ENCODE results near the gene UBR4. TPM values are rescaled to one million over a fixed set of nuclear protein-coding genes. Genes with fewer than 3 reads are reported as not detected.
"Not testable (repeated sequence)": the region's sequence is repeated elsewhere in the genome, so short reads cannot be mapped to it uniquely, and the experiment has no call there.

UBR4 gene
- total and polyA plus RNA-seq, 7 donors: 32.4 to 215 (median 73.5) TPM

- Histone ChIP-seq H3K27me3 (no peaks in the 10 kb centered on the region), H3K27ac (peak overlapping the region in 1 of 4 donors; percentile 13), H3K4me3 (no peak overlapping the region), H3K4me1 (peaks cover 0 to 5% (median 2%) of the 10 kb centered on the region in 4 donors), H3K9me3 (no peaks in the 10 kb centered on the region), H3K36me3 (peaks cover 33 to 98% (median 61%) of the 10 kb centered on the region in 4 donors)
- no peak for TF ChIP-seq POLR2AphosphoS5 (IDR thresholded peaks at IDR 0.05)
- no peak for TF ChIP-seq POLR2A (IDR thresholded peaks at IDR 0.05)
- no peak for TF ChIP-seq EP300 (IDR thresholded peaks at IDR 0.05)
- TF ChIP-seq, protein P1, sequence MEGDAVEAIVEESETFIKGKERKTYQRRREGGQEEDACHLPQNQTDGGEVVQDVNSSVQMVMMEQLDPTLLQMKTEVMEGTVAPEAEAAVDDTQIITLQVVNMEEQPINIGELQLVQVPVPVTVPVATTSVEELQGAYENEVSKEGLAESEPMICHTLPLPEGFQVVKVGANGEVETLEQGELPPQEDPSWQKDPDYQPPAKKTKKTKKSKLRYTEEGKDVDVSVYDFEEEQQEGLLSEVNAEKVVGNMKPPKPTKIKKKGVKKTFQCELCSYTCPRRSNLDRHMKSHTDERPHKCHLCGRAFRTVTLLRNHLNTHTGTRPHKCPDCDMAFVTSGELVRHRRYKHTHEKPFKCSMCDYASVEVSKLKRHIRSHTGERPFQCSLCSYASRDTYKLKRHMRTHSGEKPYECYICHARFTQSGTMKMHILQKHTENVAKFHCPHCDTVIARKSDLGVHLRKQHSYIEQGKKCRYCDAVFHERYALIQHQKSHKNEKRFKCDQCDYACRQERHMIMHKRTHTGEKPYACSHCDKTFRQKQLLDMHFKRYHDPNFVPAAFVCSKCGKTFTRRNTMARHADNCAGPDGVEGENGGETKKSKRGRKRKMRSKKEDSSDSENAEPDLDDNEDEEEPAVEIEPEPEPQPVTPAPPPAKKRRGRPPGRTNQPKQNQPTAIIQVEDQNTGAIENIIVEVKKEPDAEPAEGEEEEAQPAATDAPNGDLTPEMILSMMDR (IDR thresholded peaks at IDR 0.05): no peak
- no peak for DNase-seq
- whole genome bisulfite sequencing, 2 donors: 80 to 89% methylated on average over 7 of the region's 7 CpGs
- intact Hi-C loops (cut with DNase I): loop anchor here (5.0 to 10.0 kb wide), 2 partner anchors 83 to 335 kb away; partner anchors contain the start of gene ALDH4A1
Measured at GRCh38 chr1:19239876-19240275, 29.8 kb upstream of the UBR4 start.

- H3K27me3 ChIP-seq: no peaks in the 10 kb centered on the region
- H3K4me3 ChIP-seq: no peak overlapping the region
- H3K36me3 ChIP-seq: peaks cover 9 to 91% (median 39%) of the 10 kb centered on the region in 4 donors
- H3K4me1 ChIP-seq: peaks cover 0 to 39% (median 37%) of the 10 kb centered on the region in 4 donors
- H3K9me3 ChIP-seq: no peaks in the 10 kb centered on the region
- TF ChIP-seq POLR2A (IDR thresholded peaks at IDR 0.05) (no peak), EP300 (IDR thresholded peaks at IDR 0.05) (no peak), POLR2AphosphoS5 (IDR thresholded peaks at IDR 0.05) (no peak)
- TF ChIP-seq, protein P1 (IDR thresholded peaks at IDR 0.05): no peak
- intact Hi-C loops (cut with DNase I): no loop called here
- peak overlapping the region; percentile 15 to 81 (median 56) for H3K27ac ChIP-seq
- 94 to 96% methylated on average over 3 of the region's 3 CpGs for WGBS, 2 donors
- no peak for DNase-seq
Measured at GRCh38 chr1:19234224-19234623, 24.2 kb upstream of the UBR4 start.

DNA sequence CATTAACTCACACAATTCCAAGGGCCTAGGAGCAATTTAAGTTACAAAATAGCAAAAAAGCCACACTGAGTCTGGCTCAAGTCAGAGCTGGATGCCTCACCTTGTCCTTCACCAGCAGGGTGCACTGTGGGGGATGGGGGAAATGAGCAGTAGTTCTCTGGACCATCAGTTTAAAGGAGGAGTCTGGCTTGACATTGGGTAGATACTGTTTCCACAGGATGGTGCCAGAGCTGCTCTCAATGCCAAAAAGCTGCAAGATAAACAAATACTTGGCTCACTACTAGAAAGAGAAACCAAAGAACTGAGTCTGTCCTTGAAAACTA lies 22.4 kb upstream of the UBR4 start:
- Histone ChIP-seq H3K27me3 (no peaks in the 10 kb centered on the region), H3K27ac (peak overlapping the region; percentile 64 to 81 (median 73)), H3K9me3 (no peaks in the 10 kb centered on the region), H3K36me3 (peaks cover 3 to 91% (median 23%) of the 10 kb centered on the region in 4 donors), H3K4me1 (peaks cover 0 to 39% (median 37%) of the 10 kb centered on the region in 4 donors), H3K4me3 (no peak overlapping the region)
- TF ChIP-seq, protein P1 (IDR thresholded peaks at IDR 0.05): peak in 2 of 4 experiments; percentile 7 to 40
- no peak for TF ChIP-seq POLR2A (IDR thresholded peaks at IDR 0.05)
- no peak for TF ChIP-seq EP300 (IDR thresholded peaks at IDR 0.05)
- no peak for TF ChIP-seq POLR2AphosphoS5 (IDR thresholded peaks at IDR 0.05)
- DNase-seq: peak; percentile 79
- intact Hi-C loops (cut with DNase I): no loop called here

DNA sequence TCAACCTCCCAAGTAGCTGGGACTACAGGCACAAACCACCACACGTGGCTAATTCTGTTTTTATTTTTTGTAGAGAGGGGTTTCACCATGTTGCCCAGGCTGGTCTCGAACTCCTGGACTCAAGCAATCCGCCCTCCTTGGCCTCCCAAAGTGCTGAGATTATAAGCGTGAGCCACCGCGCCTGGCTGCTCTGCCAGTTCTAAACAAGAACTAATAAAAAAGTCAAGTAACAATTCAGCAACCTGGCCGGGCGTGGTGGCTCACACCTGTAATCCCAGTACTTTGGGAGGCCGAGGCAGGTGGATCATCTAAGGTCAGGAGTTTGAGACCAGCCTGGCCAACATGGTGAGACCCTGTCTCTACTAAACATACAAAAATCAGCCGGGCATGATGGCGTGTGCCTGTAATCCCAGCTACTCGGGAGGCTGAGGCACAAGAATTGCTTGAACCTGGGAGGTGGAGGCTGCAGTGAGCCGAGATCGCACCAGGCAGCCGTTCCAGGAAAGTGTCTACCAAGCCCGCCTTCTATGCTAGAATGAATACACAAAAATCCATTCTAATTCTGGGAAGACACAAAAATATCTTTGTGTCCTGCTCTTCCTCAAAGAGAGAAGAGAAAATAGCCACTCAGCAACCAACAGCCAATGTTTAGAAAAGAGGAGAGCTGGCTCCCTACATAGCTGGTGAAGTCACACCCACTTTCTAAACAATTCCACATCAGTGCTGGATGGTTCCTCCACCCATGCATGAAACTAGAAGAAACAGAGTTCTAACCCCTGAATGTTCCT lies 21.9 kb upstream of the UBR4 start:
- H3K4me1 ChIP-seq: peaks cover 0 to 39% (median 37%) of the 10 kb centered on the region in 4 donors
- TF ChIP-seq POLR2AphosphoS5 (IDR thresholded peaks at IDR 0.05): peak in 3 of 4 donors; percentile 50 to 61 (median 58)
- DNase-seq; H3K27me3 ChIP-seq; intact Hi-C loops (cut with DNase I); H3K4me3 ChIP-seq; H3K9me3 ChIP-seq: not testable (repeated sequence)
- H3K36me3 ChIP-seq: peaks cover 0 to 91% (median 21%) of the 10 kb centered on the region in 4 donors
- WGBS, 2 donors: 88 to 91% methylated on average over 16 of the region's 16 CpGs
- H3K27ac ChIP-seq: peak overlapping the region; percentile 64 to 81 (median 73)

GRCh38 chr1:19229828-19230325 lies 19.8 kb upstream of the UBR4 start:
- intact Hi-C loops (cut with DNase I): no loop called here
- H3K36me3 ChIP-seq: peaks cover 6 to 91% (median 27%) of the 10 kb centered on the region in 4 donors
- no peak for DNase-seq

More at GRCh38 chr1:19229828-19230325, 19.8 kb upstream of the UBR4 start:
- WGBS, 2 donors: 86 to 87% methylated on average over 6 of the region's 6 CpGs
- peaks cover 0 to 39% (median 37%) of the 10 kb centered on the region in 4 donors for H3K4me1 ChIP-seq
- no peak for TF ChIP-seq EP300 (IDR thresholded peaks at IDR 0.05)
- TF ChIP-seq POLR2AphosphoS5 (IDR thresholded peaks at IDR 0.05): no peak
- no peak for TF ChIP-seq POLR2A (IDR thresholded peaks at IDR 0.05)
- TF ChIP-seq, protein P1 (IDR thresholded peaks at IDR 0.05): no peak
- no peaks in the 10 kb centered on the region for H3K27me3 ChIP-seq
- H3K27ac ChIP-seq: no peak overlapping the region
- no peaks in the 10 kb centered on the region for H3K9me3 ChIP-seq
- H3K4me3 ChIP-seq: no peak overlapping the region

All from sigmoid colon (tissue), 7 donors.